ENCODE data around the gene ZBTB14.

Gene ZBTB14

DNA sequence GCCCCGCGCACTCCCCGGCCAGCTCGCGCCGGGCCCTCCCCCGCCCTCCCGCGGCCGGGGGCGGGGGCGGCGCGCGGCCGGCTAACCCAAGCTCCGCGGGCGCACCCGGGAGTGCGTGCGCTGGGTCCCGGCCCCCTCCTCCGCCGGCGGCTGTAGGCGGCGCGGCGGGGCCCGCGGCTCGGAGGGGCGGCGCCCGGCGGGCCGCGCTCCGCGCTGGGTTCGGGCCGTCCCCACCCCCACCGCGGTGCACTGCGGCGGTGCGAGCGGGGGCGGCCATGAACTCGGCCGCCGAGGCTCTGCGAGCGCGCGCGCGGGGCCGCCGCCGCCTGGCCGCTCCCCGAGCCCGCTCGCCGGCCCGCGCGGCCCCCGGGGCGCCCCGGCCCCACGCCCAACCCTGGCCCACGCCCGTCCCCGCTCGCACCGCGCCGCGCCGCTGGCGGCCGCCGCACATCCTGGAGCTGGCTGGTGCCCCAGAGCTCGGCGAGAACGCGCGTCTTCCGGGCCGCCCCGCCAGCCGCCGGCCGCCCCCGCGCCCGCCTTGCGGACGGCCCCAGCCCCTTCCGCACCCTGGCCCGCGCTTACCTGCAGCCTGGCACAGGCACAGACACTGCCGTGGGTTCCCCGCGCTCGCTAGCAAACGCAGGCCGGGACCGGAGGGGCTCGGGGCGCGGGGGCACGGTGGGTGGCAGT is at the start of gene ZBTB14:
ZBTB14 (minus strand) TSS at position 496 of the 690 bp plus-strand sequence. CDS start 2,480 bp downstream, outside the sequence.
- peak; percentile 17 to 57 for DNase-seq

DNA sequence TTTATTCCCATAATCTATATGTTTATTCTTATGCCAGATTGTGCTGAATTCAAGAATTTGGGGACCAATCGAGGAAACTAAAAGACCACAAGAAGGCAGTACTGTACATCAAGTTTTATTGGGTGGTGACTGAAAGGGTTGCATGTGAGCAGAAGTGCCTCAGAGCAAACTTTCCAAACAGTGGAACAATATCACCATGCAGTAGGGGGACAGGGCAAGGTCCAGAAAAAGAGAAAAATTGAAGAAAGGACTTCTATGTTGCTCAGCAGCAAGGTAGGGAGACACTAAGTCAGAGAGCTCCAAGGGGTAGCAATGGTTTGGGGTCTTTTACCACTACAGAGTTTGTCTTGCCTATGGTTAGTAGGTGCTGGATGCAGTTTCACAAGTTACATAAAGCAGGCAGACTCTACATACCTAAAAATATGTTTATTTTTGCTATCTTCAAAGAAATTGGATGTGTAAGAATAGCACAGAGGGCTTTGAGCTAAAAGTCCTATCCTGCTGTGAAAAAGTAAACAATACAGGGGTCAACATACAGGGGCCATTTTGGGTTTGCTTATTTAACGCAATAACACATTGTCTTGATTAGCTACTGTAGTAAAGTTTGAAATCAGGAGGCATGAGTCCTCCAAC is 43.8 kb upstream of the ZBTB14 start:
- DNase-seq: no peak

GRCh38 chr18:5334456-5335075 is 39.0 kb upstream of the ZBTB14 start:
- DNase-seq: no peak

DNA sequence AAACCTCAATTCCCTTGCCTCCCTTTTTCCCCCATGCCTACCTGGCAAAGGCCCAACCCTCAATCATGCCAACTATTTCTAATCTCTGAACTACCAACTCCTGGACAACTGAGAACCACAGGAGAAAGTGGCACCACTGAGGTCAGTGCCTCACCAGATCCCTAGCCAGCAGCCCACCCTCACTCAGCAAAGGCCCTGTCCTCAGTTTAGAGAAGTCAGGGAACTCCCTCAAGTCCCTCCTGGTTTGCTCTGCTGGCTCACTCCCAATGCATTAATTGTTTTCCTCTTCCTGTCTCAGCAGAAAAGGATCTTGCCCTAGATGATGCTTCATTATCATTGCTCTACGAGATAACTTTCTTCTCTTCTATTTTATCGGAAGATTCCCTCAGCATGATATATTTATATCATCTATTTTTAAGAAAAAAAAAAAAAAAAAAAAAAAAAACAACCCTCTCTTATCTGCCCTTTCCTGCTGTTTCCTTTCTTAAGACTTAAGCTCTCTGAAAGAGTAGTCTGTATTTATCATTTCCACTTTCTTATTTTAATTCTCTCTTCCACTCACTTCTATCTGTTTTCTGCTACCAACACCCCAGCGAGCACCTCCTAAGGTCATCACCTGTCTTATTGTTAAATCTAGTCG is 22.7 kb upstream of the ZBTB14 start:
- DNase-seq: no peak

GRCh38 chr18:5317186-5317585 is 21.7 kb upstream of the ZBTB14 start:
- DNase-seq: no peak

DNA sequence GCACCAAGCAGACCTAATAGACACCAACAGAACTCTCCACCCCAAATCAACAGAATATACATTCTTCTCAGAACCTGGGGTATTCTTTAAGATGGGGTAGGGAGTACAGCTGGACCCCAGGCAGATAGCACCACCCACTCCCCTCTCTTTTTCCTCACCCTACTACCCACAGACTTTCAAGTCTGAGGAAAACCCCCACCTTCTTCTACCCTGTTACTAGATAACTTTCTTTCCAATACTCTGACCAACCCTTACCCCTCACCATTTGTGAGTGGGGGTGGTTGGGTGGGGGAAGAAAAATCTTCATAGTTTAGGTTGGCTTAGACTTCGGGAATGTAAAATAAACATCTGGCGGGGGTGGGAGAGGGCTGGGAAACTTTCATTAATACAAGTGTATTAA is 20.3 kb upstream of the ZBTB14 start:
- no peak for DNase-seq

GRCh38 chr18:5311301-5311989 is 15.9 kb upstream of the ZBTB14 start:
- no peak for DNase-seq

GRCh38 chr18:5309888-5310470 is 14.5 kb upstream of the ZBTB14 start:
- peak in 1 of 2 donors; percentile 35 for DNase-seq

DNA sequence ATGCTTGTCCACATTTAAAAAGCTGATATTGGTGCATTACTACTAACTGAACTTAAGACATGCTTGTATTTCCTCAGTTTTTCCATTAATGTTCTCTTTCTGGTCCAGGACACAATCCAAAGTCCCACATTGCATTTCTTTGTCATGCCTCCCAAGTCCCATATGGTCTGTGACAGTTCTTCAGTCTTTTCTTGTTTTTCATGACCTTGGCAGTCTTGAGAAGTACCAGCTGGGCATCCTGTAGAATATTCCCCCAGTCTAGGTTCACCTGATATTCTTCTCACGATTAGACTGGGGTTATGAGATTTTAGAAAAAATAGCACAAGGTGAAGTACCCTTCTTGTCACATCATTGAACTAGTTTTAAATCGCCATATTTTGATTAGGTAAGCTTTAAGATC is 10.3 kb upstream of the ZBTB14 start:
- no peak for DNase-seq

DNA sequence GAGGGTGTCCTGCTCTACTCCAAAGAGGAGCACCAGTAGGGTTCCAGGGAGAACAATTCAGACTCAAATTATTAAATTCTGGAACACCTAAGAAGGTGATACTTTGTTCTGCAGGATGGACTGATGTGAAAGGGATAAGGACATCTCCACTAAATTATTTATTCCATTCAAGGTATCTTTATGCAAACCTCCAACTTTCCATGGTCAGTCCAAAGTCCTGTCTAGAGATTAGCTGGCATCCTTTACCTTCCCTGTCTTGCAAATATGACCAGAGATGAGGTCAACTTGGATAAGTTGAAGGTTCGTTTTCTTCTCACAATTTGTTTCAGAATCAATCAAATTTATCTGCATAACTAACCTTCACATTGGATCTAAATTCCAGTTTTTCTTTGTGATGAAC is 8.7 kb upstream of the ZBTB14 start:
- DNase-seq: no peak

DNA sequence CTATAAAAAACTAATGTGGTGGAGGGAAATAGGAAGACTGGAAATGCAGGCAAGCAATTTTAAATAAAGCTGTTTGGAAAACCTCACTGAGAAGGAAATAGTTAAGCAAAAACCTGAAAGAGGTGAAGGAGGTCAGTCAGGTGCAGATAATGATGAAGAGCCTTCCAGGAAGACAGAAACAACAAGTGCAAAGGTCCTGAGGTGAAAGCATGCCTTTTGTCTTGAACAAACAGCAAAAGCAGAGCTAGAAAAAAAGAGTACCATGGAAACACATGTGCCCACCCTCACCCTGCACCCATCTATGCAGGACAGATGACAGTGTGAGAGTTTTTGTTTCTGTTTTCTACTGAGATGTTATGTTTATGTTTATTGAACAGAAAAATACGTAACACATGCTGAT is 8.1 kb upstream of the ZBTB14 start:
- DNase-seq: no peak

DNA sequence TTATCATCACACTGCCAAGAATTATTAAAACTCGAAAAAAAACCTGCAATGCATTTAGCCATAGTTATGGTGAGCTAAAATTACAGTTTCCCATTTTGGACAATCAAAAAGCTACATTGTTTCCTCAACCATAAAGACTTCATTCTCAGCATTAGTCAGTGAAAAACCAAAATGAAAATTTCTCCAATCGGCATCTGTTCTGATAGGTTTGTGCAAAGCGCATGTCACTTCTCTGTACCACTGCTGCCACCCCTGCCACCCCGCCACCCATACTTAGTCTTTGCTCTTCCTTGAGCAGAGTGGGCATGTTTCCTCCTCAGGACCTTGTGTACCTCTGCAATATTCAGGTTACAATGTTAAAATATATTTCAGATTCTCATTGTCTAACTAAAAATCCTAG is 7.1 kb upstream of the ZBTB14 start:
- DNase-seq: no peak

GRCh38 chr18:5300476-5301010 is 5.0 kb upstream of the ZBTB14 start:
- no peak for DNase-seq

- no peak for DNase-seq
These were observed 2.8 kb upstream of the ZBTB14 start for GRCh38 chr18:5298156-5298852.

- no peak for DNase-seq
These were observed 2.1 kb upstream of the ZBTB14 start for GRCh38 chr18:5297597-5297996.

- DNase-seq: peak; percentile 36 to 60
These were observed 1.3 kb upstream of the ZBTB14 start for GRCh38 chr18:5296706-5297320.

DNA sequence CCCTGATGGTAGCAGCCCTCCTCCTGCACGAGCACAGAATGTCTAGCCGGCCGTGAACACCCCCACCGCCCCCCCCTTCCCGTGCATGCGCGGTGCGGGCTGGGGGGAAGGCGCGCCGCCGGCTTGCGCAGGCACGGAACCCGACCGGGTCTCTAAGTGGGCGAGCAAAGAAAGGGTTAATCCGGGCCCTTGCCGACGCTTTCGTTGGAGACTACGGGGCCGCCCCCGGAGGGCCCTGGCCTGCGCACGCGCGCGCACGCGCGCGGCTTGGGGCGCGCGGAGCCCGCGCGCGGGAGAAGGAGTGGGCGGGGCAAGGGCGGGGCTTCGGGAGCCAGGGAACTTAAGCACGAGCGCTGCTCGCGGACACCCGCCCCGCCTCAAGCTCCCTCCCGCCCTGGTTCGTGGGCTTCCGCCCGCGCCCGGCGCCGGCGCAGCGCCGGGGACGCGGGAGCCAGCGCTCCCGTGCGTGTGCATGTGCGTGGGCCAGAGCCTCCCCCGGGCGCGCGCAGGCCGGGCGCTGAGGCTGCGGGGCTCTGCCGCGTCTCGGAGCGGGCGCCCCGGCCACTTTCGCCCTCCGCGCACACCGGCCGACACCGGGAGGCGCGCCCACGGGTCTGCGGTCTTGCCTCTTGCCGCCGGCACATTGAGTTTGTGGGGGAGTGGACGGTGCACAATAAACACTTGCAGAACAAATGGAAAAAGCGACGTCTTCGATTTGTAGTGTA is 617 bp upstream of the ZBTB14 start:
- peak; percentile 70 to 86 for DNase-seq

DNA sequence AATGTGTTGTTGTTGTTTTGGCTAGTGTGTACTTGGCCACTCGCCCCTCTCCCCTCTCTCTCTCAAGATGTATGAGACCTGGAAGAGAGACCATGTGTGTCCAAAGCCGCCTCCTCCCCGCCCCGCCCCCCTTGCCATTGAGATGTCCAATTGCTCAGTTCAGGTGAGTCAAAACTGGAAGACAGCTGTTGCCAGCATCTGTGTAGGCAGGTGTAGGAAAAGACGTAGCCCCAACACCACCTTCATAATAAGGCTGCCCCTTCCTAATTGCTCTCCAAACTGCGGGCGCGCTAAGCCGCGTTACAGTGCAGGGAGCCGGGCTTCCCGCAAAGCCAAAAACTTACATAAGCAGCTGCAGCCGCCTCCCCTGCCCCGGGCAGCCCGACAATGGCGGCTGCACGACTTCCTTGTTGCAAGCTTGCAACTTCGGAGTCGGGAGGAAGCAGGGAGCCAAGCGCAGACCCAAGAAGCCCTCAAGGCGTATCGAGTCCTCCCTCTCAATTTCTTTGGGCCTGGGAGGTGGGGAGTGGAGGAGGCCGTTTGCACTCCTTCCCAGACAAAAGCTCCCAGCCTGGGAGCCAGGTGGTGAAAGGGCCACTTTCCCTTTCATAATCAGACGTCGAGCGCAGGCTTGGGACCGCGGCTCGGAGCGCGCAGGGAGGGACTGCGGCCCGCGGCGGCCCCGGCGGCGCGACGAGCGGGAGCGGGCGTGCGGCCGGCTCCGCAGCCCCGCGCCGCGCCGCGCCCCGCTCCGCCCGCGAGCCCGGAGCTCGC is 882 bp downstream of the ZBTB14 start:
- DNase-seq: peak; percentile 49 to 54

- DNase-seq: no peak
These were observed 1.4 kb downstream of the ZBTB14 start for GRCh38 chr18:5294113-5294456.

DNA sequence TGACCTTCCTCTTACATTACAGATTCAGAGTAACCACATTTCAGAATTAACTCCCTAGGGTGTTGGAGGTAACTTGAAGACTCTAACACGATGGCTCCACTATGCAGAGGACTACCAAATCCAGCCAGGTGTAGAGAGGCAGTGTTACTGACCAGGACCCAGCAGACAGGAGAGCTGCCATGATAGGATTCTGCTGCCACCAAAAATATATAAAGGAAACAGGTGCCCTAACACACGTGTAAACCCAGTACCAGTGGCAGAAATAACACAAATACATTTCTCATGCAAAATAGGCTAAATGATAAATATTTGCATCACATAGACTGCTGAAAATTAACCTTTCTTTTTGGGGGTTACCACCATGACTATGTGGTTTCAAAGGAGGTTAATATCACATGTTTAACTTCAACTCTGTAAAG is 7.0 kb downstream of the ZBTB14 start:
- no peak for DNase-seq
